Activated CD8-positive, alpha-beta T cell treated with anti-CD3 and anti-CD28 coated beads for 36 hours (primary cell): ENCODE data around the gene RSPH9. TPM values are rescaled to one million over a fixed set of nuclear protein-coding genes. Genes with fewer than 3 reads are reported as not detected.

Experiments
- ATAC-seq: fragments of 200-7000 bp; cut with Tn5 transposase; one replicate; pipeline ENCODE4 v1.10.0; 2021; ENCODE audit warnings: mild to moderate bottlenecking, moderate library complexity
- CTCF ChIA-PET: fragments of 350-600 bp; sonication (Branson Sonifier 250); formaldehyde crosslinking; loops from one replicate; lab custom pipeline; 2021; ENCODE audit warnings: antibody characterized with exemption; lab: Charles Lee
- POLR2A ChIA-PET: fragments of 350-600 bp; sonication (Branson Sonifier 250); formaldehyde crosslinking; loops from one replicate; lab custom pipeline; 2021; ENCODE audit warnings: antibody characterized with exemption; lab: Charles Lee
- DNase-seq: peaks from one replicate; pipeline ENCODE4 v3.0.0-alpha.2; 2020
- H3K27ac Mint-ChIP-seq: one replicate; pipeline ENCODE4 v1.8.0; 2021; ENCODE audit warnings: mild to moderate bottlenecking, mixed read lengths
- H3K27me3 Mint-ChIP-seq: one replicate; pipeline ENCODE4 v1.8.0; 2021; ENCODE audit warnings: mixed read lengths
- H3K36me3 Mint-ChIP-seq: one replicate; pipeline ENCODE4 v1.8.0; 2021; ENCODE audit warnings: low read depth, mixed read lengths
- H3K4me1 Mint-ChIP-seq: one replicate; pipeline ENCODE4 v1.8.0; 2021; ENCODE audit warnings: low read depth, mixed read lengths
- H3K4me3 Mint-ChIP-seq: one replicate; pipeline ENCODE4 v1.8.0; 2021; ENCODE audit warnings: mild to moderate bottlenecking, moderate library complexity, mixed read lengths
- H3K9me3 Mint-ChIP-seq: one replicate; pipeline ENCODE4 v1.8.0; 2021; ENCODE audit warnings: mixed read lengths
- intact Hi-C: fragments of 100-400 bp; cut with micrococcal nuclease; formaldehyde crosslinking; loops from one replicate; pipeline ENCODE4 v1.10.0; 2022
- total RNA-seq, 2 experiments: library from RNA; stranded (reverse); gene quantifications; one replicate each; pipeline ENCODE4 v1.2.3, GENCODE V29; 2021
- TF ChIP-seq, protein P1 (sequence below): fragments of 200-600 bp; IDR thresholded peaks from one replicate; pipeline ENCODE4 v1.8.0; 2022; ENCODE audit warnings: antibody characterized with exemption, mild to moderate bottlenecking

Gene RSPH9
- total RNA-seq, 2 experiments from 2014 or later, result 0.11 TPM; not detected in 1

DNA sequence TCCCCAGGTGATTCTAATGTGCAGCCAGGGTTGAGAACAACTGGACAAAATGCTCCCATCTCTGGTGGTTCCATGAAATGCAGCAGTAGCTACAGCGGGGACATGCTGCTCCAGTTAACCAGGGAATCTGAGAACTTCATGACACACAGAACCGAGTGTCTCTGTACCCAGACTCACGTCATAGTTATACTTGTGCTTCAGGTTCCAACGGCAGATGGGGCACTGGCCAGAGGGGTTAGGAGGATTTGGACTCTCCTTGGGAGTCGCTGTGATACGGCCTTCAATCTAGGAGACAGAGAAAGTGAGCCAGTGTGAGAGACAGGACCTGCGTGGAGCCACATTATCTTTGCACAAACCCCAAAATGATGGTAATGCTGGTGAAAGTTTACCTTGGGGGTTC lies 33.5 kb downstream of the RSPH9 start:
- H3K36me3 Mint-ChIP-seq, result peaks cover 26% of the 10 kb centered on the region
- H3K9me3 Mint-ChIP-seq, result no peaks in the 10 kb centered on the region
- no peak overlapping the region for H3K27ac Mint-ChIP-seq
- POLR2A ChIA-PET, result interaction anchor here (1.0 to 1.3 kb wide), 3 partner anchors 10 to 28 kb away, joined by 3 to 4 read pairs (median 3); no protein-coding TSS in a partner anchor
- intact Hi-C loops, result no loop called here
- peaks cover 8% of the 10 kb centered on the region for H3K4me1 Mint-ChIP-seq
- no peak overlapping the region for H3K4me3 Mint-ChIP-seq
- CTCF ChIA-PET, result interaction anchor here (0.9 to 2.8 kb wide), 4 partner anchors 9 to 70 kb away, joined by 4 to 17 read pairs (median 4); partner anchors contain the start of gene MRPS18A
- TF ChIP-seq, protein P1, sequence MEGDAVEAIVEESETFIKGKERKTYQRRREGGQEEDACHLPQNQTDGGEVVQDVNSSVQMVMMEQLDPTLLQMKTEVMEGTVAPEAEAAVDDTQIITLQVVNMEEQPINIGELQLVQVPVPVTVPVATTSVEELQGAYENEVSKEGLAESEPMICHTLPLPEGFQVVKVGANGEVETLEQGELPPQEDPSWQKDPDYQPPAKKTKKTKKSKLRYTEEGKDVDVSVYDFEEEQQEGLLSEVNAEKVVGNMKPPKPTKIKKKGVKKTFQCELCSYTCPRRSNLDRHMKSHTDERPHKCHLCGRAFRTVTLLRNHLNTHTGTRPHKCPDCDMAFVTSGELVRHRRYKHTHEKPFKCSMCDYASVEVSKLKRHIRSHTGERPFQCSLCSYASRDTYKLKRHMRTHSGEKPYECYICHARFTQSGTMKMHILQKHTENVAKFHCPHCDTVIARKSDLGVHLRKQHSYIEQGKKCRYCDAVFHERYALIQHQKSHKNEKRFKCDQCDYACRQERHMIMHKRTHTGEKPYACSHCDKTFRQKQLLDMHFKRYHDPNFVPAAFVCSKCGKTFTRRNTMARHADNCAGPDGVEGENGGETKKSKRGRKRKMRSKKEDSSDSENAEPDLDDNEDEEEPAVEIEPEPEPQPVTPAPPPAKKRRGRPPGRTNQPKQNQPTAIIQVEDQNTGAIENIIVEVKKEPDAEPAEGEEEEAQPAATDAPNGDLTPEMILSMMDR, result no peak
- no peaks in the 10 kb centered on the region for H3K27me3 Mint-ChIP-seq
- no peak for ATAC-seq
- DNase-seq, result no peak

DNA sequence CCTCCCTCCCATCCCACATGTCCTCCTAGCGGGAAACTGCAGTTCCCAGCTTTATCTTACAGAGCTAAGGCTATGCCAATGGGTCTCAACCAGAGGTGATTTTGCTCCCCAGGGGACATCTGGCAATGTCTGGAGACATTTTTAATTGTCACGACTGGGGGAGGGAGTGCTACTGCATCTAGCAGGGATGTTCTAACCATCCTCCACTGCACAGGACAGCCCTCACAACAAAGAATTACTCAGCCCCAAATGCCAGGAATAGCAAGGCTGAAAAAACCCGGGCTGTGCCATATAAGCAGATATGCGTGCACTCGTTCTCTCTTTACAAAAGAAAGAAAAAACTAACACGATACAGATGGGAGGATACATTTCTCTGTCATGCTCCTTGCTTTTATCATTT lies 34.2 kb downstream of the RSPH9 start:
- Mint-ChIP-seq H3K9me3 (no peaks in the 10 kb centered on the region), H3K4me1 (peaks cover 13% of the 10 kb centered on the region), H3K4me3 (no peak overlapping the region), H3K27ac (no peak overlapping the region), H3K27me3 (no peaks in the 10 kb centered on the region), H3K36me3 (peaks cover 26% of the 10 kb centered on the region)
- no peak for ATAC-seq
- ChIA-PET POLR2A (interaction anchor here (1.1 to 1.9 kb wide), 2 partner anchors 10 to 27 kb away, joined by 3 to 8 read pairs; no protein-coding TSS in a partner anchor), CTCF (interaction anchor here (2.8 kb wide), 1 partner anchor 12 kb away, joined by 17 read pairs; no protein-coding TSS in a partner anchor)
- TF ChIP-seq, protein P1, result no peak
- DNase-seq, result no peak
- intact Hi-C loops, result no loop called here

DNA sequence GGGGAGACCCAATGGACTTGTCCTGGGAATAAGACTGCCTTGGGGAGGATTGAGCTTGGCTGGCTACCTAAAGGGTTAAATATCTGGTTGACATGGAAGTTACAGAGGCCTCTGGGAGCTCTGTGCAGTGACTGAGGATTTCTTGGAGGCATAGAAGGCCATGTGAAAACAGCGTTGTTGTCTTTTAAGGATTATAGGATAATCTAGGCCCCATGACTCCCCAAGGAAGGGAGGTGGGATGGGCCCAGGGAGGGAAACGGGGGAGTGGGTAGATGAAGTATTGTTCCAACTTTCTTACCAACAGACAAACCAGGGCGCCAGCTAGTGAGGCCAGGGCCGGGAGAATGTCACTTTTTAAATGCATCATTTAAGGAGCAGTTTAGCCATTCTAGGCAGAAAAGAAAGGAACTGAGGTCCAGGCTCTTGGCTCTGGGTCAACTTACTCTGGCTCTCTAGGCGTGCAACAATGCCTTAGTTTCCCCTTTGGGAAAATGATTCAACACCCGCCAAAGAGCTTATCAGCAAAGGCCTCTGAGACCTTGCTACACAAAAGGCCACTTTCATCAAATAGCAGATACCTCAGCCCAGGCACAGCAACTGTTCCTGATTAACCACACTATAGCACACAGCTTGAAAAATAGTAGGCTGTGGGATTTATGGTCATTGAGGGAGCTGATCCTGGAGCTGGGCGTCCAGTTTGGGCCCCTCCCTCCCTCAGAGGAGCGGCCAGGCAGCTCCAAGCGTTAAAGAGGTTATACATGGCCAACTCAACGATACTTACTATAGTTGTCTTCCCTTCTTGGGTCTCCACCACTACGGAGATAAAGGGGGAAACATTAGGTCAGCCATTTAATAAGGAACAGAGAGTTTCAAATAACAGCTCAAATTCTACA lies 35.7 kb downstream of the RSPH9 start:
- intact Hi-C loops, result no loop called here
- TF ChIP-seq, protein P1, result no peak
- Mint-ChIP-seq H3K4me3 (no peak overlapping the region), H3K9me3 (no peaks in the 10 kb centered on the region), H3K4me1 (peaks cover 26% of the 10 kb centered on the region), H3K27ac (no peak overlapping the region), H3K27me3 (no peaks in the 10 kb centered on the region), H3K36me3 (peaks cover 18% of the 10 kb centered on the region)
- ChIA-PET CTCF (interaction anchor here (1.0 to 1.8 kb wide), 3 partner anchors 12 to 89 kb away, joined by 3 to 6 read pairs (median 4); partner anchors contain the start of gene VEGFA), POLR2A (interaction anchor here (1.1 to 1.9 kb wide), 2 partner anchors 12 to 105 kb away, joined by 3 to 8 read pairs; partner anchors contain the start of gene XPO5)
- ATAC-seq (no peak), DNase-seq (no peak)

DNA sequence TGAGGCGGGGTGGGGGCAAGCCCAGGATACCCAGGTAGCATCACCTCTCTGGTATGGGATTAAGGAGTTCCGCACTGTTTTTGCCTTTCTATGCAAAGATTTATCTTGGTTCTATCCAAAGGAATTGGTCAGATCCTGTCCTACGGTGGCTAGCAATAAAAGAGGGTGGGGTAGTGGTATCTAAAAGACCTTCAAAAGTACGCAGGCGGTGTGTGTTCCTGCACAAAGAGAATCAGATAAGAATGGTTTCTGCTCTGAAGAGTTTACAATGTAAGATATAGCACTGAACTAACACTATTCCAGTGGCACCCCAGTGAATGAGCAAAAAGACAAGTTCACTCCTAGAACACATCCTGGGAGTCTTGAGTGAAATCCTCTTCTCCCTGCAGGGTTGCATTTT lies 36.5 kb downstream of the RSPH9 start:
- TF ChIP-seq, protein P1, result no peak
- H3K4me3 Mint-ChIP-seq, result no peak overlapping the region
- ATAC-seq (no peak), DNase-seq (no peak)
- H3K36me3 Mint-ChIP-seq, result peaks cover 21% of the 10 kb centered on the region
- peaks cover 31% of the 10 kb centered on the region for H3K4me1 Mint-ChIP-seq
- H3K27me3 Mint-ChIP-seq, result no peaks in the 10 kb centered on the region
- no peaks in the 10 kb centered on the region for H3K9me3 Mint-ChIP-seq
- no peak overlapping the region for H3K27ac Mint-ChIP-seq
- CTCF ChIA-PET, result interaction anchor here (0.6 to 1.8 kb wide), 4 partner anchors 12 to 88 kb away, joined by 3 to 6 read pairs (median 4); partner anchors contain the start of gene VEGFA
- POLR2A ChIA-PET, result interaction anchor here (1.2 to 1.9 kb wide), 2 partner anchors 12 to 14 kb away, joined by 5 to 8 read pairs; no protein-coding TSS in a partner anchor
- intact Hi-C loops, result no loop called here
